HCT116 (cell line): Measurements from ENCODE around the gene IRF2. TPM values are rescaled to one million over a fixed set of nuclear protein-coding genes. Genes with fewer than 3 reads are reported as not detected.
A peak's percentile ranks its signal among the peaks of the same experiment; 100 is the strongest.

ENCODE experiments used
- ATAC-seq: fragments of 200-7000 bp; cut with Tn5 transposase; 2 replicates; pipeline ENCODE4 v1.9.1; 2020; ENCODE audit warnings: mild to moderate bottlenecking, moderate library complexity
- BruUV-seq: library from RNA; stranded (reverse); fragments of 400-500 nt; replicated peaks from 2 replicates; lab custom pipeline; 2021; lab: Mats Ljungman, UMichigan
- CTCF ChIA-PET: fragments of 300-600 bp; sonication (Branson Sonifier 250); formaldehyde crosslinking; loops from one replicate; lab custom pipeline; 2021; ENCODE audit warnings: antibody characterized with exemption; lab: Charles Lee
- POLR2A ChIA-PET: fragments of 300-600, 350-600 bp; sonication (Branson Sonifier 250); formaldehyde crosslinking; loops from one replicate; lab custom pipeline; 2021; ENCODE audit warnings: antibody characterized with exemption; lab: Charles Lee
- RAD21 ChIA-PET, 2 experiments: fragments of 300-600 bp; sonication (Branson Sonifier 250); formaldehyde crosslinking; loops; one replicate each; lab custom pipeline; 2023; ENCODE audit warnings: low total read pairs in 2 of 2; ENCODE audit not compliant: uncharacterized antibody in 2 of 2, unreplicated experiment in 2 of 2, low non-redundant PET in 1 of 2; lab: Charles Lee
- DNase-seq: peaks from one replicate; pipeline ENCODE4 v3.0.0-alpha.2; 2010; ENCODE audit warnings: low read depth, low spot score
- H2AFZ ChIP-seq: fragments of 200-600 bp; shearing (Covaris generic), sonication (generic); 2 replicates; pipeline ENCODE4 v1.6.1; 2017; ENCODE audit warnings: low read depth, mixed run types, mixed read lengths, antibody characterized with exemption, low read length; ENCODE audit not compliant: poor library complexity, severe bottlenecking
- H3K27ac ChIP-seq: 2 replicates; pipeline ENCODE4 v1.5.1; 2012; ENCODE audit warnings: low read depth, low read length
- H3K27me3 ChIP-seq: fragments of 200-600 bp; sonication (generic); 2 replicates; pipeline ENCODE4 v1.6.1; 2016; ENCODE audit warnings: mixed run types, low read length, mixed read lengths; ENCODE audit not compliant: insufficient read depth
- H3K36me3 ChIP-seq, 2 experiments: fragments of 200-500 bp in 1 of 2; fragments of 200-600 bp in 1 of 2; sonication (Bioruptor generic) in 1 of 2; sonication (generic) in 1 of 2; 2 replicates each; pipeline versions ENCODE4 v1.5.1 to v1.6.1; 2014 to 2016; ENCODE audit warnings: low read length in 2 of 2, inconsistent platforms in 1 of 2, mixed read lengths in 1 of 2, mixed run types in 1 of 2; ENCODE audit not compliant: insufficient read depth in 2 of 2, control insufficient read depth in 1 of 2
- H3K4me1 ChIP-seq, 2 experiments: fragments of 200-600 bp in 1 of 2; sonication (generic) in 1 of 2; 2 replicates each; pipeline versions ENCODE4 v1.5.1 to v1.6.1; 2012 to 2017; ENCODE audit warnings: low read length in 2 of 2, inconsistent platforms in 1 of 2, mild to moderate bottlenecking in 1 of 2, mixed read lengths in 1 of 2, mixed run types in 1 of 2, moderate library complexity in 1 of 2; ENCODE audit not compliant: insufficient read depth in 2 of 2, control insufficient read depth in 1 of 2
- H3K4me2 ChIP-seq: fragments of 200-600 bp; sonication (generic); 2 replicates; pipeline ENCODE4 v1.6.1; 2017; ENCODE audit warnings: mixed run types, low read length, mixed read lengths
- H3K4me3 ChIP-seq, 2 experiments: fragments of 200-600 bp in 1 of 2; sonication (generic) in 1 of 2; replicated peaks in 1 of 2; 2 replicates each; pipeline ENCODE4 v1.5.1; 2011 to 2016; ENCODE audit warnings: low read length in 2 of 2, control low read depth in 1 of 2, low read depth in 1 of 2, mild to moderate bottlenecking in 1 of 2, mixed read lengths in 1 of 2, mixed run types in 1 of 2
- H3K79me2 ChIP-seq: fragments of 200-600 bp; sonication (generic); 2 replicates; pipeline ENCODE4 v1.6.1; 2017; ENCODE audit warnings: mild to moderate bottlenecking, mixed run types, low read length, moderate library complexity, mixed read lengths; ENCODE audit not compliant: insufficient read depth
- H3K9ac ChIP-seq: fragments of 200-600 bp; sonication (generic); 2 replicates; pipeline ENCODE4 v1.6.1; 2016; ENCODE audit warnings: low read length, mixed read lengths
- H3K9me2 ChIP-seq: fragments of 200-600 bp; sonication (generic), shearing (Covaris generic); 2 replicates; pipeline ENCODE4 v1.6.1; 2017; ENCODE audit warnings: mixed run types, mild to moderate bottlenecking, moderate library complexity; ENCODE audit not compliant: insufficient read depth
- H3K9me3 ChIP-seq, 2 experiments: fragments of 200-500 bp in 1 of 2; fragments of 200-600 bp in 1 of 2; sonication (Bioruptor generic) in 1 of 2; sonication (generic) in 1 of 2; 2 replicates each; pipeline ENCODE4 v1.6.1; 2014 to 2017; ENCODE audit warnings: low read length in 2 of 2, mixed read lengths in 2 of 2, inconsistent platforms in 1 of 2, low read depth in 1 of 2, mild to moderate bottlenecking in 1 of 2, mixed run types in 1 of 2, moderate library complexity in 1 of 2; ENCODE audit not compliant: control insufficient read depth in 1 of 2, insufficient read depth in 1 of 2
- H4K20me1 ChIP-seq: fragments of 200-600 bp; sonication (generic), shearing (Covaris generic); 2 replicates; pipeline ENCODE4 v1.6.1; 2017; ENCODE audit warnings: mixed run types, mild to moderate bottlenecking, moderate library complexity; ENCODE audit not compliant: insufficient read depth
- CBX3 ChIP-seq: IDR thresholded peaks from 2 replicates; pipeline ENCODE4 v1.6.1; 2012; ENCODE audit warnings: low read depth
- CTCF ChIP-seq, 3 experiments: fragments of 200-600 bp in 1 of 3; sonication (generic) in 1 of 3; IDR thresholded peaks in 2 of 3; conservative IDR thresholded peaks in 1 of 3; 2 replicates each; pipeline ENCODE4 v1.5.1; 2012 to 2017; ENCODE audit warnings: low read depth in 2 of 3, low read length in 2 of 3, antibody characterized with exemption in 1 of 3, borderline replicate concordance in 1 of 3, control low read depth in 1 of 3, mild to moderate bottlenecking in 1 of 3, mixed read lengths in 1 of 3, mixed run types in 1 of 3, moderate library complexity in 1 of 3; ENCODE audit not compliant: insufficient read depth in 1 of 3
- EGR1 ChIP-seq: IDR thresholded peaks from 2 replicates; pipeline ENCODE4 v1.6.1; 2012; ENCODE audit warnings: low read depth
- ELF1 ChIP-seq: IDR thresholded peaks from 2 replicates; pipeline ENCODE4 v1.6.1; 2012; ENCODE audit warnings: low read depth, borderline replicate concordance
- EZH2phosphoT487 ChIP-seq: fragments of 200-600 bp; IDR thresholded peaks from 2 replicates; pipeline ENCODE4 v1.6.1; 2018; ENCODE audit warnings: antibody characterized with exemption, borderline replicate concordance
- FOSL1 ChIP-seq: IDR thresholded peaks from 2 replicates; pipeline ENCODE4 v1.6.1; 2012; ENCODE audit warnings: low read depth
- JUND ChIP-seq: IDR thresholded peaks from 2 replicates; pipeline ENCODE4 v1.6.1; 2012
- MAX ChIP-seq: IDR thresholded peaks from 2 replicates; pipeline ENCODE4 v1.6.1; 2012
- POLR2AphosphoS5 ChIP-seq: IDR thresholded peaks from 2 replicates; pipeline ENCODE4 v1.6.1; 2011; ENCODE audit warnings: mild to moderate bottlenecking, low read depth, low read length, moderate library complexity
- REST ChIP-seq: IDR thresholded peaks from 2 replicates; pipeline ENCODE4 v1.6.1; 2012; ENCODE audit warnings: low read depth
- SIN3A ChIP-seq: IDR thresholded peaks from 2 replicates; pipeline ENCODE4 v1.6.1; 2012; ENCODE audit warnings: low read depth
- SP1 ChIP-seq: IDR thresholded peaks from 2 replicates; pipeline ENCODE4 v1.6.1; 2012; ENCODE audit warnings: low read depth
- SRF ChIP-seq: IDR thresholded peaks from 2 replicates; pipeline ENCODE4 v1.6.1; 2012; ENCODE audit warnings: low read depth
- YY1 ChIP-seq: IDR thresholded peaks from 2 replicates; pipeline ENCODE4 v1.6.1; 2011; ENCODE audit warnings: low read length, low read depth, moderate library complexity, mild to moderate bottlenecking; ENCODE audit not compliant: insufficient replicate concordance; ENCODE audit errors: extremely low read depth
- ZFX ChIP-seq: fragments of 450-650 bp; IDR thresholded peaks from 2 replicates; pipeline ENCODE4 v1.6.1; 2017
- intact Hi-C: fragments of 100-400 bp; cut with micrococcal nuclease; formaldehyde crosslinking; loops from 2 replicates; pipeline ENCODE4 v1.10.0; 2022
- total RNA-seq: library from RNA; stranded (reverse); gene quantifications from one replicate; pipeline ENCODE4 v1.2.1, GENCODE V29; 2021; ENCODE audit not compliant: unreplicated experiment

IRF2 gene
- total RNA-seq, 1 experiment from 2014 or later = 10.6 TPM

- ChIA-PET CTCF (no interaction called here), RAD21 (no interaction called here), POLR2A (no interaction called here)
- Histone ChIP-seq H3K9me2 (no peaks in the 10 kb centered on the region), H3K27ac (peak overlapping the region; percentile 35; the same call in 1 of the 2 replicates), H3K36me3 (no peaks in the 10 kb centered on the region), H3K27me3 (no peaks in the 10 kb centered on the region), H3K9ac (peak overlapping the region; percentile 25; the same call in 1 of the 2 replicates), H3K4me2 (peak overlapping the region; percentile 77), H3K4me1 (peaks cover 16 to 21% of the 10 kb centered on the region in 2 experiments), H4K20me1 (no peaks in the 10 kb centered on the region), H3K79me2 (no peaks in the 10 kb centered on the region), H3K4me3 (peak overlapping the region; percentile 21 to 48), H3K9me3 (no peaks in the 10 kb centered on the region), H2AFZ (no peak overlapping the region)
- DNase-seq (peak; percentile 24), ATAC-seq (peak; percentile 84)
- intact Hi-C loops = no loop called here
- TF ChIP-seq JUND (peak; percentile 50; the same call in 1 of the 2 replicates), SIN3A (0 out of 2 replicates have a peak, but pooled peaks have one; percentile 8), CBX3 (no peak), FOSL1 (peak; percentile 62), MAX (peak; percentile 65), SRF (peak; percentile 34; the same call in 1 of the 2 replicates)
- BruUV-seq = no TSS peak
Observed at GRCh38 chr4:184383497-184384055, 90.8 kb downstream of the IRF2 start.

- RAD21 ChIA-PET = no interaction called here
- ATAC-seq (no peak), DNase-seq (no peak)
- H4K20me1 ChIP-seq = no peaks in the 10 kb centered on the region
- intact Hi-C loops = no loop called here
- no TSS peak for BruUV-seq
- no peak overlapping the region for H2AFZ ChIP-seq
- no peaks in the 10 kb centered on the region for H3K36me3 ChIP-seq
- H3K4me1 ChIP-seq = peaks cover 16 to 21% of the 10 kb centered on the region in 2 experiments
- no peaks in the 10 kb centered on the region for H3K9me3 ChIP-seq
- H3K9ac ChIP-seq = no peak overlapping the region
- CTCF ChIA-PET = no interaction called here
- POLR2A ChIA-PET = no interaction called here
- H3K27me3 ChIP-seq = no peaks in the 10 kb centered on the region
- no peak overlapping the region for H3K27ac ChIP-seq
- H3K79me2 ChIP-seq = no peaks in the 10 kb centered on the region
- no peak overlapping the region for H3K4me2 ChIP-seq
- no peak overlapping the region for H3K4me3 ChIP-seq
- H3K9me2 ChIP-seq = no peaks in the 10 kb centered on the region
- no peak for TF ChIP-seq ELF1
- no peak for TF ChIP-seq POLR2AphosphoS5
- TF ChIP-seq YY1 = no peak
- no peak for TF ChIP-seq EGR1
- no peak for TF ChIP-seq EZH2phosphoT487
- no peak for TF ChIP-seq JUND
- no peak for TF ChIP-seq CTCF (IDR thresholded peaks at IDR 0.05 in 2 of 3, conservative IDR thresholded peaks at IDR 0.05 in 1 of 3; ENCODE audit: borderline replicate concordance in 1 of 3, insufficient read depth in 1 of 3, low read depth in 2 of 3, low read length in 2 of 3)
- TF ChIP-seq REST = no peak
- TF ChIP-seq FOSL1 = no peak
- TF ChIP-seq ZFX = no peak
- TF ChIP-seq SP1 = no peak
Observed at GRCh38 chr4:184382189-184382846, 92.0 kb downstream of the IRF2 start.
